ENCODE results near the gene TMEM106C.

DNA sequence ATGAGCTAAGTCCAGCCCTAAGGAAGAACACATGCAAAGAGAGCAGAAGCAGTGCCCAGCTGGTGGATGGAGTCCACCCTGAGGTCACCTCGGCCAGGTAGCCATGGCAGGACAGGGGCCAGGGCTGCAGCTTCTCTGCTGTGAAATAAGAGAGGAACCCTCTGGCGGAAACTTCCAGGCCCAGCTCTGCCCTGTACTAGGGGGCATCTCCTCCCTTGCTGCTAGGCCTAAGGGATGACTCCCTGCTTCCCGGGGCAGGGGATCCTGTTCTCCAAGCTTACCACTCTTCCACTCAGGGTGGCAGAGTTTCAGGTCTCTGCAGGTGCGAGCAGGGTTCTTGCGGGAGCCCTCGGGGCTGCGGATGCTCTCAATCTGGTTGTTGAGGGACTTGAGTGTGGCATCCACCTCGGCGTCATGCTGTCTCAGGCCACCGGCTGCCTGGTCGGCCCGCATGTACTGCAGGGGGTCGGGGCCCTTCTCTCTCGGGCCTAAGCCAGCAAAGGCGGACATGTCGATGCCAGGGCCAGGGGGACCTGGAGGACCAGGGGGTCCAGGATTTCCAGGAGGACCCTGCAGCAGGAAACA lies 11.7 kb downstream of the TMEM106C start:
- TF ChIP-seq, protein P1, sequence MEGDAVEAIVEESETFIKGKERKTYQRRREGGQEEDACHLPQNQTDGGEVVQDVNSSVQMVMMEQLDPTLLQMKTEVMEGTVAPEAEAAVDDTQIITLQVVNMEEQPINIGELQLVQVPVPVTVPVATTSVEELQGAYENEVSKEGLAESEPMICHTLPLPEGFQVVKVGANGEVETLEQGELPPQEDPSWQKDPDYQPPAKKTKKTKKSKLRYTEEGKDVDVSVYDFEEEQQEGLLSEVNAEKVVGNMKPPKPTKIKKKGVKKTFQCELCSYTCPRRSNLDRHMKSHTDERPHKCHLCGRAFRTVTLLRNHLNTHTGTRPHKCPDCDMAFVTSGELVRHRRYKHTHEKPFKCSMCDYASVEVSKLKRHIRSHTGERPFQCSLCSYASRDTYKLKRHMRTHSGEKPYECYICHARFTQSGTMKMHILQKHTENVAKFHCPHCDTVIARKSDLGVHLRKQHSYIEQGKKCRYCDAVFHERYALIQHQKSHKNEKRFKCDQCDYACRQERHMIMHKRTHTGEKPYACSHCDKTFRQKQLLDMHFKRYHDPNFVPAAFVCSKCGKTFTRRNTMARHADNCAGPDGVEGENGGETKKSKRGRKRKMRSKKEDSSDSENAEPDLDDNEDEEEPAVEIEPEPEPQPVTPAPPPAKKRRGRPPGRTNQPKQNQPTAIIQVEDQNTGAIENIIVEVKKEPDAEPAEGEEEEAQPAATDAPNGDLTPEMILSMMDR (IDR thresholded peaks at IDR 0.05): no peak
- TF ChIP-seq EP300 (IDR thresholded peaks at IDR 0.05) (no peak), POLR2A (IDR thresholded peaks at IDR 0.05) (no peak)

All from tibial nerve (tissue), 4 donors.